Subcutaneous adipose tissue (tissue), 4 donors: ENCODE data around the gene ZNF700. TPM values are rescaled to one million over a fixed set of nuclear protein-coding genes. Genes with fewer than 3 reads are reported as not detected.

Experiments used
- small RNA-seq: library from RNA; depleted of rRNA; stranded (forward); fragments of <200 nt; gene quantifications from one replicate; pipeline ENCODE3, GENCODE V24; 2016
- total RNA-seq, 4 donors: library from RNA; depleted of rRNA; stranded (reverse); fragments of >200 nt; gene quantifications; one replicate each; pipeline ENCODE4 v1.1.0, GENCODE V29; 2016
- TF ChIP-seq, protein P1 (sequence below): fragments of 450-650 bp; IDR thresholded peaks from one replicate; pipeline ENCODE4 v1.5.1; 2016; ENCODE audit warnings: low read depth, mild to moderate bottlenecking, control low read depth, antibody characterized with exemption, moderate library complexity

Gene ZNF700
- total RNA-seq, 4 donors from 2014 or later, result 17.8 to 23.9 (median 19.4) TPM

DNA sequence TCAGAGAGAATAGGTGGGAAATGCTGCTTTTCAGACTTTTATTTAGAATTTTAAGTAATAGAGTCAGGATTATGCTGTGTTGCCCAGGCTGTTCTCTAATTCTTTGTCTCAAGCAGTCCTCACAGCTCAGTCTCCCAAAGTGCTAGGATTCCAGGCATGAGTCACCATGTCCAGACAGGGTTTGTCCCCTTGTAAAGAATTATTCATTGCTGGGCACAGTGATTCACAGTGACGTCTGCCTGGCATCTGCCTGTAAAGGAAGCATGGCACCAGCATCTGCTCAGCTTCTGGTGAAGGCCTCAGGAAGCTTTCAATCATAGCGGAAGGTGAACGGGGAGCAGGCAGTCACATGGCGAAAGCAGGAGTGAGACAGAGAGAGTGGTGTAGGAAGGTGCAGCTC, 57.6 kb downstream of the ZNF700 start:
- TF ChIP-seq, protein P1, sequence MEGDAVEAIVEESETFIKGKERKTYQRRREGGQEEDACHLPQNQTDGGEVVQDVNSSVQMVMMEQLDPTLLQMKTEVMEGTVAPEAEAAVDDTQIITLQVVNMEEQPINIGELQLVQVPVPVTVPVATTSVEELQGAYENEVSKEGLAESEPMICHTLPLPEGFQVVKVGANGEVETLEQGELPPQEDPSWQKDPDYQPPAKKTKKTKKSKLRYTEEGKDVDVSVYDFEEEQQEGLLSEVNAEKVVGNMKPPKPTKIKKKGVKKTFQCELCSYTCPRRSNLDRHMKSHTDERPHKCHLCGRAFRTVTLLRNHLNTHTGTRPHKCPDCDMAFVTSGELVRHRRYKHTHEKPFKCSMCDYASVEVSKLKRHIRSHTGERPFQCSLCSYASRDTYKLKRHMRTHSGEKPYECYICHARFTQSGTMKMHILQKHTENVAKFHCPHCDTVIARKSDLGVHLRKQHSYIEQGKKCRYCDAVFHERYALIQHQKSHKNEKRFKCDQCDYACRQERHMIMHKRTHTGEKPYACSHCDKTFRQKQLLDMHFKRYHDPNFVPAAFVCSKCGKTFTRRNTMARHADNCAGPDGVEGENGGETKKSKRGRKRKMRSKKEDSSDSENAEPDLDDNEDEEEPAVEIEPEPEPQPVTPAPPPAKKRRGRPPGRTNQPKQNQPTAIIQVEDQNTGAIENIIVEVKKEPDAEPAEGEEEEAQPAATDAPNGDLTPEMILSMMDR, result no peak

DNA sequence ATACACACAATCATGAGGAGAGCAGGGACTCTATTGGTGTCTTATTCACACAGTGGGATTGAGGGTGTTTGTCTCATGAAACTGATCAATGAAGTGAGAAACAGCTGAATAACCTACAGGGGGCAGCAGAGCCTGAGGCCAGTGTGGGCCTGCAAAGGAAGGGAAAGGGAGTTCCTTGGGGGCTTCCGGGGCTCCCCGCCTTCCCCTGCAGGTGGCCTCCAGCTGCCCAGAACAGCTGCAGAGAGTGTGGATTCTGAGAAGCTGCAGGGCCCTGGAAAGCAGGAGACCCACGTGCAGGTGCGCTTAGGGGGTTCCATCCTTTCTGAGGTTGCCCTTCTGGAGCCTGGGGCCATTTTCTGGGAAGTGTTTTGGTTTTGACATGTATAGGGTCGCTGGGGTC, 60.1 kb downstream of the ZNF700 start:
- TF ChIP-seq, protein P1, result no peak

DNA sequence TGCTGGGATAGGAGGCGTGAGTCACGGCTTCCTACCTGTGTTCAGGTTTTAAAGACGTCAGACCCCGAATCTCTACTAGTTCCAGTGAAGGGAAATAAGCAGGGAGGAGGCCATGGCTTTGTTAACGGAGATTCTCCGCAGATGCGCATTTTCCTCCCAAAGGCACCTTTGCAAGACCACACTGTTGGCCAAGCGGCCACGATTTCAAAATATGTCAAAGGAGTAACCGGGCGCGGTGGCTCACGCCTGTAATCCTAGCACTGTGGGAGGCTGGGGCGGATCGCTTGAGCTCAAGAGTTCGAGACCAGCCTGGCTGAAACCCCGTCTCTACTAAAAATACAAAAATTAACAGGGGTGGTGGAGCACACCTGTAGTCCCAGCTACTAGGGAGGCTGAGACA, 61.8 kb downstream of the ZNF700 start:
- TF ChIP-seq, protein P1, result no peak

DNA sequence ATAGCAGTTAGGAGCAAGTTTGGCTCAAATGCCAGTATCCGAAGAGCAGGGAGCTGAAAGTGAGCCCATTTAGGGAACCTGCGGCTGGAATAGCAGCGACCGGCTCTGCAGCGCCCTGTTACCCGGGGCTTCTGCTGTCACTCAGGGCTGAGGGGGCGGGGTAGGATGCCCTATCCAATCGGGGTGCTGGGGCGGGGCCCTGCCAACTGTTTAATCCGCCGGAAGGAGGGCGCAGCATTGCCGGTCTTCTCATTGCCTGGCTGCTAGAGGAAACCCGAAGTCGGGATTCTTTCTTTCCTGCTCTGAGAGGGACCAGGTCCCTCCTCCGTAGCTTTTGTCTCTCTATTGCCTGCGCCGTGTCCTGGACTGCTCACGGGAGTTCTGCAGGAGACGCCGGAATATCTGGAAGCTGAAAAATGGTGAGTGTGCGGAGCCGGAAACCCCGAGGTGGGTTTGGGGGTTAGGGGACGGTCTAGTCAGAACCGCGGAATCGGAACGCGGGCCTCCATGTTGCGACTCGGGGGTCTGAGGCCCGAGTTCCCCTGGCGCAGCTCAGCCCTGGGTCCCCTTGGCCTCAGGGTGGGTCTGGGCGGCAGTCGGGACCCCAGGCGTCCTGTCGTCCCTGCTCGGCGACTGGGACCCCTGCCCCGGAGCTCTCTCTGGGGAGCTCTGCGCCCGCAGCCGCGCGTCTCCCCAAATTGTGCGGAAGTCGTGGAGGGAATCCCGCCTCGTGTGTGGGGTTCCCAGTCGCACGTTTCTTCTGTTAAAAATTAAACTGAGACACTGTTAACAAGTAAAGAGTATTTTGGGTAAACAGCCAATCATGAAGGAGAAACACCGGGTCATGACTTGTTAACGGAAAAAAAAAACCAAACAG, 62.7 kb downstream of the ZNF700 start:
- TF ChIP-seq, protein P1, result no peak

DNA sequence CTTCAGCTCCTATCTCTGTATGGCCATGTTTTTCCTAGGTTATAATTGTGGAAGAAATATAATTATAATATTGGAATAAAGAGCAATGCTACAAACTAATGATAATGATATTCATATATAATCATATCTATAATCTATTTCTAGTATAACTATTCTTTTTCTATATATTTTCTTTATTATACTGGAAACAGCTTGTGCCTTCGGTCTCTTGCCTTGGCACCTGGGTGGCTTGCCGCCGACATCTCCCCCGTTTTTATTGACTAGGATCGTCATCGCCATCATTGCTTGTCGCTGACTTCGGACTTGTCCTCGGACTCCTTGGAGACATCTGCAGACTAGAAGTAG, 64.2 kb downstream of the ZNF700 start:
- TF ChIP-seq, protein P1, result no peak

DNA sequence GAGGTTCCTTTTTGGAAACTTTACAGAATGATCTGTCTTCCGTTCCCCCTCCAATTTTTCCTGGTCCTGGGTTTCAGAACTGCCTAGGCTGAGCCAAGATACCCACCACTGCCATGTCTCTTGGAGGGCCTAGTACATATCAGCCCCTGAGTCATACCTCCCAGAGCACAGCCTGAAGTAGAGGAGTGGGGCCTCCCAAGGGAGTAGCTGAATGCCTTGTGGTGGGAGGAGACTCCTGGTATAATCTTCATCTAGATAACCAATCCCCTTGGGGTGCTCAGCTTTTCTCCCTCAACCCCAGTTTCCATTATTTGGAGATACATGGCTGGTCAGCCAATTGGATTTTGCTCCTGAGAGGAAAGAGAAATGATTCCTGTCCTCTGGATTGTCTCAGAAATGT, 70.3 kb downstream of the ZNF700 start:
- TF ChIP-seq, protein P1, result no peak

Small RNA genes lying within 50 kb of the gene (small RNA-seq; reads per million reads assigned to genes)
- gene RNA5SP464, result not detected

Other genes starting within 250 kb of the ZNF700 start
- gene ZNF823, start 186.2 kb upstream of the ZNF700 start, total RNA-seq, result 1 to 10 TPM; 6.4 to 9.3 (median 8.2) TPM
- gene ZNF441, start 158.1 kb upstream of the ZNF700 start, total RNA-seq, result 10 to 100 TPM; 10.0 to 14.9 (median 11.2) TPM
- 1 to 10 TPM; 1.3 to 2.2 (median 1.7) TPM for gene ZNF491, start 126.6 kb upstream of the ZNF700 start, total RNA-seq
- gene ZNF440, start 110.8 kb upstream of the ZNF700 start, total RNA-seq, result 10 to 100 TPM in 2 of 4 donors, 1 to 10 TPM in 2; 8.4 to 12.2 (median 10.3) TPM
- gene ZNF439, start 76.4 kb upstream of the ZNF700 start, total RNA-seq, result 1 to 10 TPM; 3.8 to 7.7 (median 4.6) TPM
- gene ZNF69, start 37.3 kb upstream of the ZNF700 start, total RNA-seq, result 10 to 100 TPM; 10.3 to 23.5 (median 11.8) TPM
- gene ZNF763, start 39.9 kb downstream of the ZNF700 start, total RNA-seq, result 1 to 10 TPM; 3.2 to 7.5 (median 4.6) TPM
- 1 to 10 TPM; 2.9 to 5.9 (median 3.4) TPM for gene ZNF433, start 110.6 kb downstream of the ZNF700 start, total RNA-seq
- under 1 TPM in 1 of 4 donors, not detected in 3; 0.44 TPM for gene ZNF878, start 127.9 kb downstream of the ZNF700 start, total RNA-seq
- 10 to 100 TPM in 2 of 4 donors, 1 to 10 TPM in 2; 7.7 to 14.1 (median 10.3) TPM for gene ZNF844, start 139.6 kb downstream of the ZNF700 start, total RNA-seq
- gene ZNF20, start 215.2 kb downstream of the ZNF700 start, total RNA-seq, result 1 to 10 TPM; 1.3 to 2.0 (median 1.5) TPM
- 1 to 10 TPM; 3.1 to 5.8 (median 4.4) TPM for gene ZNF625, start 231.6 kb downstream of the ZNF700 start, total RNA-seq
- 10 to 100 TPM; 10.3 to 20.2 (median 13.9) TPM for gene ZNF136, start 238.0 kb downstream of the ZNF700 start, total RNA-seq